Gastrocnemius medialis (tissue), 4 donors: ENCODE results near the gene SLC9A5.

Source experiments
- CTCF ChIP-seq, 5 experiments: fragments of 450-650 bp in 3 of 5; fragments of 200-600 bp in 2 of 5; sonication (generic) in 2 of 5; IDR thresholded peaks in 4 of 5; conservative IDR thresholded peaks in 1 of 5; 1 replicate in 4 of 5; 2 replicates in 1 of 5; pipeline ENCODE4 v1.5.1; 2016 to 2019; ENCODE audit warnings: antibody characterized with exemption in 5 of 5, mild to moderate bottlenecking in 3 of 5, moderate library complexity in 3 of 5
- POLR2A ChIP-seq, 2 donors: fragments of 450-650 bp; IDR thresholded peaks; one replicate each; pipeline ENCODE4 v1.6.1; 2017; ENCODE audit warnings: antibody characterized with exemption in 2 of 2, mild to moderate bottlenecking in 2 of 2, moderate library complexity in 2 of 2

GRCh38 chr16:67229906-67230808 is 18.6 kb upstream of the SLC9A5 start:
- TF ChIP-seq CTCF (IDR thresholded peaks at IDR 0.05 in 4 of 5, conservative IDR thresholded peaks at IDR 0.05 in 1 of 5) (no peak), POLR2A (IDR thresholded peaks at IDR 0.05) (no peak)
